Liver (tissue), 9 donors: Measurements from ENCODE around the gene CA11. TPM values are rescaled to one million over a fixed set of nuclear protein-coding genes. Genes with fewer than 3 reads are reported as not detected.
"Not testable (repeated sequence)": the region's sequence is repeated elsewhere in the genome, so short reads cannot be mapped to it uniquely, and the experiment has no call there.

Experiments
- DNase-seq: peaks from one replicate; pipeline ENCODE4 v3.0.0-alpha.2; 2017; ENCODE audit warnings: low spot score
- H3K27ac ChIP-seq, 2 donors: one replicate each; pipeline ENCODE4 v1.7.0; 2013; ENCODE audit warnings: inconsistent platforms in 2 of 2, low read length in 2 of 2, control low read depth in 1 of 2, low read depth in 1 of 2, mild to moderate bottlenecking in 1 of 2
- H3K27me3 ChIP-seq, 4 donors: one replicate each; pipeline versions ENCODE4 v1.6.1 to v1.7.0; 2013; ENCODE audit warnings: low read length in 3 of 4, inconsistent platforms in 1 of 4, mild to moderate bottlenecking in 1 of 4, moderate library complexity in 1 of 4; ENCODE audit not compliant: control insufficient read depth in 4 of 4, insufficient read depth in 4 of 4
- H3K36me3 ChIP-seq, 4 donors: one replicate each; pipeline versions ENCODE4 v1.6.1 to v1.7.0; 2013; ENCODE audit warnings: low read length in 3 of 4, mild to moderate bottlenecking in 3 of 4, low read depth in 1 of 4, moderate library complexity in 1 of 4; ENCODE audit not compliant: control insufficient read depth in 4 of 4, insufficient read depth in 3 of 4
- H3K4me1 ChIP-seq, 4 donors: one replicate each; pipeline versions ENCODE4 v1.6.1 to v1.7.0; 2013; ENCODE audit warnings: low read length in 3 of 4, mild to moderate bottlenecking in 3 of 4, moderate library complexity in 1 of 4; ENCODE audit not compliant: control insufficient read depth in 4 of 4, insufficient read depth in 4 of 4
- H3K4me3 ChIP-seq, 3 donors: one replicate each; pipeline versions ENCODE4 v1.6.1 to v1.7.0; 2013; ENCODE audit warnings: low read length in 3 of 3, control low read depth in 1 of 3, low read depth in 1 of 3, mild to moderate bottlenecking in 1 of 3
- H3K9ac ChIP-seq, 2 donors: one replicate each; pipeline ENCODE4 v1.7.0; 2013; ENCODE audit warnings: low read length in 2 of 2, mild to moderate bottlenecking in 2 of 2, moderate library complexity in 2 of 2, control low read depth in 1 of 2, low read depth in 1 of 2
- H3K9me3 ChIP-seq, 4 donors: one replicate each; pipeline versions ENCODE4 v1.6.1 to v1.7.0; 2013; ENCODE audit warnings: low read length in 3 of 4; ENCODE audit not compliant: control insufficient read depth in 4 of 4
- CTCF ChIP-seq: fragments of 150-350 bp; IDR thresholded peaks from 2 replicates; pipeline ENCODE4 v1.5.1; 2017; ENCODE audit warnings: improper control_type of control experiment, low read depth, low read length; ENCODE audit not compliant: missing input control
- FOXA2 ChIP-seq: IDR thresholded peaks from 2 replicates; pipeline ENCODE4 v1.6.1; 2016; ENCODE audit warnings: antibody characterized with exemption
- GABPA ChIP-seq, 2 donors: IDR thresholded peaks in 1 of 2; conservative IDR thresholded peaks in 1 of 2; 2 replicates each; pipeline ENCODE4 v1.6.1; 2016; ENCODE audit warnings: antibody characterized with exemption in 2 of 2, mild to moderate bottlenecking in 1 of 2, moderate library complexity in 1 of 2
- HNF4A ChIP-seq, 2 donors: conservative IDR thresholded peaks; 2 replicates each; pipeline ENCODE4 v1.6.1; 2016; ENCODE audit warnings: antibody characterized with exemption in 2 of 2, mild to moderate bottlenecking in 2 of 2
- HNF4G ChIP-seq: IDR thresholded peaks from 2 replicates; pipeline ENCODE4 v1.6.1; 2016; ENCODE audit warnings: antibody characterized with exemption
- JUND ChIP-seq, 2 donors: IDR thresholded peaks; 2 replicates each; pipeline ENCODE4 v1.6.1; 2016; ENCODE audit warnings: antibody characterized with exemption in 2 of 2
- NR2F2 ChIP-seq: IDR thresholded peaks from 2 replicates; pipeline ENCODE4 v1.6.1; 2016; ENCODE audit warnings: antibody characterized with exemption
- RAD21 ChIP-seq, 2 donors: IDR thresholded peaks; 2 replicates each; pipeline ENCODE4 v1.6.1; 2016; ENCODE audit warnings: antibody characterized with exemption in 2 of 2, mild to moderate bottlenecking in 2 of 2
- RXRA ChIP-seq, 2 donors: IDR thresholded peaks; 2 replicates each; pipeline ENCODE4 v1.6.1; 2017 to 2018; ENCODE audit warnings: antibody characterized with exemption in 2 of 2, mild to moderate bottlenecking in 1 of 2
- SP1 ChIP-seq: IDR thresholded peaks from 2 replicates; pipeline ENCODE4 v1.6.1; 2018; ENCODE audit warnings: antibody characterized with exemption, mild to moderate bottlenecking
- TAF1 ChIP-seq: conservative IDR thresholded peaks from 2 replicates; pipeline ENCODE4 v1.6.1; 2016; ENCODE audit warnings: antibody characterized with exemption, mild to moderate bottlenecking
- YY1 ChIP-seq: IDR thresholded peaks from 2 replicates; pipeline ENCODE4 v1.6.1; 2016; ENCODE audit warnings: antibody characterized with exemption, mild to moderate bottlenecking
- WGBS: extraction: QIAGEN DNeasy Blood & Tissue Kit; methylation state at CpG from one replicate; pipeline ENCODE4 v1.1.7; 2013; 5-methylcytosine and 5-hydroxymethylcytosine counted together
- polyA plus RNA-seq, 2 donors: library from polyadenylated mRNA; stranded (reverse) in 1 of 2; unstranded in 1 of 2; fragments of 200-250 nt in 1 of 2; fragments of >200 nt in 1 of 2; fragmentation: Nextera tagmentation in 1 of 2; extraction: Ambion mirVana in 1 of 2; gene quantifications; one replicate each; pipeline versions ENCODE4 v1.2.1 to v1.2.3, GENCODE V29; 2013 to 2015
- total RNA-seq, 2 donors: library from RNA; depleted of rRNA; stranded (reverse); fragments of >200 nt; gene quantifications; one replicate each; pipeline ENCODE4 v1.2.3, GENCODE V29; 2014
- TF ChIP-seq, protein P1 (sequence below): IDR thresholded peaks from 2 replicates; pipeline ENCODE4 v1.6.1; 2016; ENCODE audit warnings: antibody characterized with exemption
- TF ChIP-seq, protein P2 (sequence below): IDR thresholded peaks from 2 replicates; pipeline ENCODE4 v1.6.1; 2016; ENCODE audit warnings: antibody characterized with exemption
- donor health status: healthy.
- donor health status: healthy.
- donor health status: healthy.
- donor health status: healthy.
- donor health status: healthy.

CA11 gene
- total and polyA plus RNA-seq, 4 donors: 0.09 to 1.1 (median 0.34) TPM

GRCh38 chr19:48681127-48681470 lies 35.1 kb upstream of the CA11 start:
- H3K36me3 ChIP-seq: no peaks in the 10 kb centered on the region
- H3K9me3 ChIP-seq: no peaks in the 10 kb centered on the region
- H3K4me3 ChIP-seq: no peak overlapping the region
- TF ChIP-seq FOXA2: no peak
- TF ChIP-seq, protein P1, sequence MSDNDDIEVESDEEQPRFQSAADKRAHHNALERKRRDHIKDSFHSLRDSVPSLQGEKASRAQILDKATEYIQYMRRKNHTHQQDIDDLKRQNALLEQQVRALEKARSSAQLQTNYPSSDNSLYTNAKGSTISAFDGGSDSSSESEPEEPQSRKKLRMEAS: no peak
- TF ChIP-seq, protein P2, sequence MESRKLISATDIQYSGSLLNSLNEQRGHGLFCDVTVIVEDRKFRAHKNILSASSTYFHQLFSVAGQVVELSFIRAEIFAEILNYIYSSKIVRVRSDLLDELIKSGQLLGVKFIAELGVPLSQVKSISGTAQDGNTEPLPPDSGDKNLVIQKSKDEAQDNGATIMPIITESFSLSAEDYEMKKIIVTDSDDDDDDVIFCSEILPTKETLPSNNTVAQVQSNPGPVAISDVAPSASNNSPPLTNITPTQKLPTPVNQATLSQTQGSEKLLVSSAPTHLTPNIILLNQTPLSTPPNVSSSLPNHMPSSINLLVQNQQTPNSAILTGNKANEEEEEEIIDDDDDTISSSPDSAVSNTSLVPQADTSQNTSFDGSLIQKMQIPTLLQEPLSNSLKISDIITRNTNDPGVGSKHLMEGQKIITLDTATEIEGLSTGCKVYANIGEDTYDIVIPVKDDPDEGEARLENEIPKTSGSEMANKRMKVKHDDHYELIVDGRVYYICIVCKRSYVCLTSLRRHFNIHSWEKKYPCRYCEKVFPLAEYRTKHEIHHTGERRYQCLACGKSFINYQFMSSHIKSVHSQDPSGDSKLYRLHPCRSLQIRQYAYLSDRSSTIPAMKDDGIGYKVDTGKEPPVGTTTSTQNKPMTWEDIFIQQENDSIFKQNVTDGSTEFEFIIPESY: no peak
- no peak for TF ChIP-seq HNF4A (conservative IDR thresholded peaks at IDR 0.05)
- no peak for TF ChIP-seq RXRA (IDR thresholded peaks at IDR 0.05)
- TF ChIP-seq RAD21 (IDR thresholded peaks at IDR 0.05): no peak
- WGBS: 89% methylated on average over 7 of the region's 7 CpGs
- no peak overlapping the region for H3K9ac ChIP-seq
- peaks cover 4 to 8% (median 7%) of the 10 kb centered on the region in 4 donors for H3K4me1 ChIP-seq
- H3K27me3 ChIP-seq: no peaks in the 10 kb centered on the region
- H3K27ac ChIP-seq: no peak overlapping the region
- DNase-seq: no peak

DNA sequence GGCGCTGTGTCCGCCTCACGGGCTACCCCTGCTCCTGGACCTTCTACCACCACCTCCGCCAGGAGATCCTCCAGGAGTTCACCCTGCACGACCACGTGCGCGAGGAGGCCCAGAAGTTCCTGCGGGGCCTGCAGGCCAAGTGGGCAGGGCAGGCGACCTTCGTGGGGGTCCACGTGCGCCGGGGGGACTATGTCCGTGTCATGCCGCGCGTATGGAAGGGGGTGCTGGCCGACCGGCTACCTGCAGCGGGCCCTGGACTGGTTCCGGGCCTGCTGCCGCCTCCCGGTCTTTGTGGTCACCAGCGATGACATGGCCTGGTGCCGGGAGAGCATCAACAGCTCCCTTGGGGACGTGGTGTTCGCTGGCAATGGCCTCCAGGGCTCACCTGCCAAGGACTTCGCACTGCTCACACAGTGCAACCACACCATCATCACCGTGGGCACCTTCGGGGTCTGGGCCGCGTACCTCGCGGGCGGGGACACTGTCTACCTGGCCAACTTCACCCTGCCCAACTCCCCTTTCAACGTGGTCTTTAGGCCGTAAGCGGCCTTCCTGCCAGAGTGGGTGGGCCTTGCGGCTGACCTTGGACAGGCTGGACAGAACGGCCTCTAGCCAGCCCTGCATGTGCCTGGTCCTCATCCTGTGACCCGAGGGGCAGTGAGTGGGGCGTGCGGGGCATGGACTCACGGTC lies 34.6 kb upstream of the CA11 start:
- TF ChIP-seq HNF4G: no peak
- TF ChIP-seq HNF4A (conservative IDR thresholded peaks at IDR 0.05): no peak
- TF ChIP-seq YY1: no peak
- TF ChIP-seq CTCF: no peak
- TF ChIP-seq RXRA (IDR thresholded peaks at IDR 0.05): no peak
- no peak for TF ChIP-seq GABPA (IDR thresholded peaks at IDR 0.05 in 1 of 2, conservative IDR thresholded peaks at IDR 0.05 in 1 of 2)
- no peak for TF ChIP-seq NR2F2
- no peak for TF ChIP-seq TAF1
- no peak for TF ChIP-seq SP1
- TF ChIP-seq, protein P2: no peak
- TF ChIP-seq JUND (IDR thresholded peaks at IDR 0.05): no peak
- no peak for TF ChIP-seq FOXA2
- no peaks in the 10 kb centered on the region for H3K27me3 ChIP-seq
- no peak for DNase-seq
- H3K9ac ChIP-seq: no peak overlapping the region
- peaks cover 4 to 9% (median 8%) of the 10 kb centered on the region in 4 donors for H3K4me1 ChIP-seq
- H3K9me3 ChIP-seq: no peaks in the 10 kb centered on the region
- no peak overlapping the region for H3K27ac ChIP-seq
- no peaks in the 10 kb centered on the region for H3K36me3 ChIP-seq
- H3K4me3 ChIP-seq: no peak overlapping the region
- WGBS: 93% methylated on average over 45 of the region's 45 CpGs

GRCh38 chr19:48680006-48680405 lies 34.0 kb upstream of the CA11 start:
- not testable (repeated sequence) for DNase-seq, H3K27ac ChIP-seq, H3K9ac ChIP-seq, H3K9me3 ChIP-seq, H3K4me3 ChIP-seq, H3K36me3 ChIP-seq, H3K27me3 ChIP-seq
- WGBS: 97% methylated on average over 18 of the region's 19 CpGs
- peaks cover 4 to 11% (median 8%) of the 10 kb centered on the region in 4 donors for H3K4me1 ChIP-seq
